NCI-H1694 treated with DMSO at 0.1 percent for 48 hours (cell line): ENCODE measurements around the gene THRB.
"Not testable (repeated sequence)": the region's sequence is repeated elsewhere in the genome, so short reads cannot be mapped to it uniquely, and the experiment has no call there.

ENCODE experiments used
- DNase-seq: peaks from one replicate; lab custom pipeline; 2025; lab: John Stamatoyannopoulos, UW

THRB gene

GRCh38 chr3:24446032-24446431, 48.6 kb downstream of the THRB start:
- DNase-seq = no peak

- DNase-seq = no peak
Measured at GRCh38 chr3:24443476-24443875, 51.2 kb downstream of the THRB start.

- DNase-seq = no peak
Measured at GRCh38 chr3:24440760-24441464, 53.7 kb downstream of the THRB start.

GRCh38 chr3:24439021-24439420, 55.6 kb downstream of the THRB start:
- DNase-seq = no peak

GRCh38 chr3:24437326-24437725, 57.3 kb downstream of the THRB start:
- DNase-seq = no peak

GRCh38 chr3:24435584-24435983, 59.1 kb downstream of the THRB start:
- DNase-seq = no peak

- no peak for DNase-seq
Measured at GRCh38 chr3:24434651-24435050, 60.0 kb downstream of the THRB start.

- no peak for DNase-seq
Measured at GRCh38 chr3:24433838-24434591, 60.6 kb downstream of the THRB start.

- no peak for DNase-seq
Measured at GRCh38 chr3:24432989-24433388, 61.7 kb downstream of the THRB start.

GRCh38 chr3:24428481-24428880, 66.2 kb downstream of the THRB start:
- DNase-seq = no peak

GRCh38 chr3:24426896-24427295, 67.8 kb downstream of the THRB start:
- no peak for DNase-seq

- not testable (repeated sequence) for DNase-seq
Measured at GRCh38 chr3:24420829-24421228, 73.8 kb downstream of the THRB start.

GRCh38 chr3:24420224-24420623, 74.4 kb downstream of the THRB start:
- DNase-seq = no peak

GRCh38 chr3:24419067-24419791, 75.4 kb downstream of the THRB start:
- DNase-seq = no peak

GRCh38 chr3:24417730-24418129, 76.9 kb downstream of the THRB start:
- no peak for DNase-seq

GRCh38 chr3:24416224-24416623, 78.4 kb downstream of the THRB start:
- DNase-seq = no peak

GRCh38 chr3:24415824-24416223, 78.8 kb downstream of the THRB start:
- no peak for DNase-seq

- DNase-seq = not testable (repeated sequence)
Measured at GRCh38 chr3:24413662-24414061, 81.0 kb downstream of the THRB start.

GRCh38 chr3:24410860-24411259, 83.8 kb downstream of the THRB start:
- no peak for DNase-seq

GRCh38 chr3:24407980-24408680, 86.5 kb downstream of the THRB start:
- no peak for DNase-seq

GRCh38 chr3:24406900-24407299, 87.8 kb downstream of the THRB start:
- no peak for DNase-seq

GRCh38 chr3:24405057-24405456, 89.6 kb downstream of the THRB start:
- DNase-seq = no peak
